ENCODE results near the gene SRY. TPM values are rescaled to one million over a fixed set of nuclear protein-coding genes. Genes with fewer than 3 reads are reported as not detected.

Gene SRY
- total RNA-seq, 1 donor = not detected

DNA sequence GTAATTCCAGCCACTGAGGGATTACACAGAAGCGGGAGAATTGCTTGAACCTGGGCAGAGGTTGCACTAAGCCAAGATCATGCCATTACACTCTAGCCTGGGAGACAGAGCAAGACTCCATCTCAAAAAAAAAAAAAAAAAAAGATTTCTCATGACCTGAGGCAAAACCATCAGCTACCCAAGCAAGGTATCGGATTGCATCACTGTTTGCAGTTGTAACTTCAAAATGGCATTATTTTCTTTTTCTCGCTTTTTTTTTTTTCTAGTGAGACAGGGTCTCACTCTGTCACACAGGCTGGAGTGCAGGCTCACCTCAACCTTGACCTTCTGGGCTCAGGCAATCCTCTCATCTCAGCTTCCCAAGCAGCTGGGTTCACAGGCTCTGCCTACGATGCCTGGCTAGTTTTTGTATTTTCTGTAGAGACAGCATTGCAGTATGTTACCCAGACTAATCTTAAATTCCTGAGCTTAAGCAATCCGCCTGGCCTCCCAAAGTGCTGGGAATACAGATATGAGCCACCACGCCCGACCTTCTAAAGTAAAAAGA is 9.6 kb upstream of the SRY start:
- no peaks in the 10 kb centered on the region for H4K20me1 ChIP-seq (ENCODE audit: insufficient read depth, low read length)
- H3K27ac ChIP-seq (ENCODE audit: low read depth, low read length) = no peak overlapping the region
- H3K4me2 ChIP-seq (ENCODE audit: insufficient read depth, low read length) = no peak overlapping the region
- H3K9me3 ChIP-seq (ENCODE audit: low read depth, low read length) = no peaks in the 10 kb centered on the region
- no peaks in the 10 kb centered on the region for H3K79me2 ChIP-seq (ENCODE audit: insufficient read depth, low read length)
- H2AFZ ChIP-seq (ENCODE audit: low read length) = no peak overlapping the region
- no peak for DNase-seq (ENCODE audit: insufficient read length, low spot score, missing footprints)
- no peaks in the 10 kb centered on the region for H3K4me1 ChIP-seq (ENCODE audit: insufficient read depth, low read length)
- TF ChIP-seq, protein P1, sequence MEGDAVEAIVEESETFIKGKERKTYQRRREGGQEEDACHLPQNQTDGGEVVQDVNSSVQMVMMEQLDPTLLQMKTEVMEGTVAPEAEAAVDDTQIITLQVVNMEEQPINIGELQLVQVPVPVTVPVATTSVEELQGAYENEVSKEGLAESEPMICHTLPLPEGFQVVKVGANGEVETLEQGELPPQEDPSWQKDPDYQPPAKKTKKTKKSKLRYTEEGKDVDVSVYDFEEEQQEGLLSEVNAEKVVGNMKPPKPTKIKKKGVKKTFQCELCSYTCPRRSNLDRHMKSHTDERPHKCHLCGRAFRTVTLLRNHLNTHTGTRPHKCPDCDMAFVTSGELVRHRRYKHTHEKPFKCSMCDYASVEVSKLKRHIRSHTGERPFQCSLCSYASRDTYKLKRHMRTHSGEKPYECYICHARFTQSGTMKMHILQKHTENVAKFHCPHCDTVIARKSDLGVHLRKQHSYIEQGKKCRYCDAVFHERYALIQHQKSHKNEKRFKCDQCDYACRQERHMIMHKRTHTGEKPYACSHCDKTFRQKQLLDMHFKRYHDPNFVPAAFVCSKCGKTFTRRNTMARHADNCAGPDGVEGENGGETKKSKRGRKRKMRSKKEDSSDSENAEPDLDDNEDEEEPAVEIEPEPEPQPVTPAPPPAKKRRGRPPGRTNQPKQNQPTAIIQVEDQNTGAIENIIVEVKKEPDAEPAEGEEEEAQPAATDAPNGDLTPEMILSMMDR (IDR thresholded peaks at IDR 0.05; ENCODE audit: extremely low read depth, low read depth, low read length) = no peak
- no peaks in the 10 kb centered on the region for H3K36me3 ChIP-seq (ENCODE audit: insufficient read depth, low read length)
- no peaks in the 10 kb centered on the region for H3K27me3 ChIP-seq (ENCODE audit: insufficient read depth, low read length)
- no peak overlapping the region for H3K4me3 ChIP-seq (ENCODE audit: insufficient read depth, low read length)

DNA sequence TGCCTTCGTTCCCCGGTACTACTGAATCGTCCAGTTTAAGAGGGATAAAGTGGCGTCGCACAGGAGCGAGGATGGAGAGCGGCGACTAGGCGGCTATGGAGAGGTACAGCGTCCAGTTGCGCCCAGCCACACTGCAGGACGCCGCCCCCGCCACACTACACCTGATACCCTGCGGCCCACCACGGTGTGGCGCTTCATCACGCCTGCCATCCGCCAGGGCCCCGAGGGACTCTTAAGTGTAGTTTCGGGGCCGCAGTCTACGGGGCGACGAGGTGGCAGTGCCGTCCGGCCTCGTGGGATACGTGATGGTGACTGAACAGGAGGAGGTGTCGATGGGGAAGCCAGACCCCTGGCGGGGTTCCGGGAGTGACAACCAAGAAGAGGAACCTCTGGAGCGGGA is 2.3 kb upstream of the SRY start:
- Histone ChIP-seq H4K20me1 (ENCODE audit: insufficient read depth, low read length) (no peaks in the 10 kb centered on the region), H3K4me1 (ENCODE audit: insufficient read depth, low read length) (no peaks in the 10 kb centered on the region), H3K27me3 (ENCODE audit: insufficient read depth, low read length) (no peaks in the 10 kb centered on the region), H3K36me3 (ENCODE audit: insufficient read depth, low read length) (no peaks in the 10 kb centered on the region), H2AFZ (ENCODE audit: low read length) (no peak overlapping the region), H3K27ac (ENCODE audit: low read depth, low read length) (no peak overlapping the region), H3K9me3 (ENCODE audit: low read depth, low read length) (no peaks in the 10 kb centered on the region), H3K4me2 (ENCODE audit: insufficient read depth, low read length) (no peak overlapping the region), H3K4me3 (ENCODE audit: insufficient read depth, low read length) (no peak overlapping the region), H3K79me2 (ENCODE audit: insufficient read depth, low read length) (no peaks in the 10 kb centered on the region)
- TF ChIP-seq, protein P1 (IDR thresholded peaks at IDR 0.05; ENCODE audit: extremely low read depth, low read depth, low read length) = no peak
- DNase-seq (ENCODE audit: insufficient read length, low spot score, missing footprints) = no peak

DNA sequence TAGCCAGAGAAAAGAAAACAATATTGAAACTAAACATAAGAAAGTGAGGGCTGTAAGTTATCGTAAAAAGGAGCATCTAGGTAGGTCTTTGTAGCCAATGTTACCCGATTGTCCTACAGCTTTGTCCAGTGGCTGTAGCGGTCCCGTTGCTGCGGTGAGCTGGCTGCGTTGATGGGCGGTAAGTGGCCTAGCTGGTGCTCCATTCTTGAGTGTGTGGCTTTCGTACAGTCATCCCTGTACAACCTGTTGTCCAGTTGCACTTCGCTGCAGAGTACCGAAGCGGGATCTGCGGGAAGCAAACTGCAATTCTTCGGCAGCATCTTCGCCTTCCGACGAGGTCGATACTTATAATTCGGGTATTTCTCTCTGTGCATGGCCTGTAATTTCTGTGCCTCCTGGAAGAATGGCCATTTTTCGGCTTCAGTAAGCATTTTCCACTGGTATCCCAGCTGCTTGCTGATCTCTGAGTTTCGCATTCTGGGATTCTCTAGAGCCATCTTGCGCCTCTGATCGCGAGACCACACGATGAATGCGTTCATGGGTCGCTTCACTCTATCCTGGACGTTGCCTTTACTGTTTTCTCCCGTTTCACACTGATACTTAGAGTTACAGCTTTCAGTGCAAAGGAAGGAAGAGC is 488 bp downstream of the SRY start:
- no peaks in the 10 kb centered on the region for H3K4me1 ChIP-seq (ENCODE audit: insufficient read depth, low read length)
- TF ChIP-seq, protein P1 (IDR thresholded peaks at IDR 0.05; ENCODE audit: extremely low read depth, low read depth, low read length) = no peak
- no peak overlapping the region for H3K4me2 ChIP-seq (ENCODE audit: insufficient read depth, low read length)
- H3K27me3 ChIP-seq (ENCODE audit: insufficient read depth, low read length) = no peaks in the 10 kb centered on the region
- H4K20me1 ChIP-seq (ENCODE audit: insufficient read depth, low read length) = no peaks in the 10 kb centered on the region
- no peak for DNase-seq (ENCODE audit: insufficient read length, low spot score, missing footprints)
- no peak overlapping the region for H3K27ac ChIP-seq (ENCODE audit: low read depth, low read length)
- H3K4me3 ChIP-seq (ENCODE audit: insufficient read depth, low read length) = no peak overlapping the region
- H3K36me3 ChIP-seq (ENCODE audit: insufficient read depth, low read length) = no peaks in the 10 kb centered on the region
- no peak overlapping the region for H2AFZ ChIP-seq (ENCODE audit: low read length)
- no peaks in the 10 kb centered on the region for H3K79me2 ChIP-seq (ENCODE audit: insufficient read depth, low read length)
- H3K9me3 ChIP-seq (ENCODE audit: low read depth, low read length) = no peaks in the 10 kb centered on the region

Small RNA genes within 50 kb of the gene (small RNA-seq; reads per million reads assigned to genes)
- not detected for gene RNU6-1334P
- gene TOMM22P2 = not detected

Other genes starting within 250 kb of the SRY start
- gene RPS4Y1, start 53.9 kb upstream of the SRY start, total RNA-seq = 215 TPM in 1 of 2 replicates, not detected in the other
- 21.7 TPM in 1 of 2 replicates, not detected in the other for gene ZFY, start 147.7 kb upstream of the SRY start, total RNA-seq